ENCODE measurements around the gene KLF7.

KLF7 gene

DNA sequence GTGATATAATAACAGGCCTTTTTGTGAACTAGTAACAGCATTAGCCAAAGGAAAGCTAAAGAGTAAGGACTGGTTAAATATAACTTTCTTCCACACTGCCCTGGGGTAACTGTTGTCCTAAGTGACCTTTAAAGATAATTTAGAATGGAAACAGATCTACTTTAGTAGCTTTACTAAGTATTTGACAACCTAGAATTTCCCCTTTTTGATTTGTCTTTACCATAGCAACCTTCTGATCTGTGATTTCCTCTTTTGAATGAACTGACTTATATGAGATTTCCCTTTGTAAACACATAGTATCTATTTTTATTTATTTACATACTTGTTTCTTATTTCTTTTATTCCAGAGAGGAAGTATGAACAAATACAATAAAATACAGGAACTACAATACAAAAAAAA lies 10.5 kb upstream of the KLF7 start:
- TF ChIP-seq, protein P1, sequence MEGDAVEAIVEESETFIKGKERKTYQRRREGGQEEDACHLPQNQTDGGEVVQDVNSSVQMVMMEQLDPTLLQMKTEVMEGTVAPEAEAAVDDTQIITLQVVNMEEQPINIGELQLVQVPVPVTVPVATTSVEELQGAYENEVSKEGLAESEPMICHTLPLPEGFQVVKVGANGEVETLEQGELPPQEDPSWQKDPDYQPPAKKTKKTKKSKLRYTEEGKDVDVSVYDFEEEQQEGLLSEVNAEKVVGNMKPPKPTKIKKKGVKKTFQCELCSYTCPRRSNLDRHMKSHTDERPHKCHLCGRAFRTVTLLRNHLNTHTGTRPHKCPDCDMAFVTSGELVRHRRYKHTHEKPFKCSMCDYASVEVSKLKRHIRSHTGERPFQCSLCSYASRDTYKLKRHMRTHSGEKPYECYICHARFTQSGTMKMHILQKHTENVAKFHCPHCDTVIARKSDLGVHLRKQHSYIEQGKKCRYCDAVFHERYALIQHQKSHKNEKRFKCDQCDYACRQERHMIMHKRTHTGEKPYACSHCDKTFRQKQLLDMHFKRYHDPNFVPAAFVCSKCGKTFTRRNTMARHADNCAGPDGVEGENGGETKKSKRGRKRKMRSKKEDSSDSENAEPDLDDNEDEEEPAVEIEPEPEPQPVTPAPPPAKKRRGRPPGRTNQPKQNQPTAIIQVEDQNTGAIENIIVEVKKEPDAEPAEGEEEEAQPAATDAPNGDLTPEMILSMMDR (IDR thresholded peaks at IDR 0.05; ENCODE audit: insufficient read depth, low read length, poor library complexity, severe bottlenecking) = no peak
- no peak for TF ChIP-seq EZH2phosphoT487 (conservative IDR thresholded peaks at IDR 0.05; ENCODE audit: low read length)
- no peaks in the 10 kb centered on the region for H3K9me2 ChIP-seq (replicated peaks; ENCODE audit: insufficient read depth, low read length)
- H3K36me3 ChIP-seq (ENCODE audit: low read length) = no peaks in the 10 kb centered on the region
- no peak overlapping the region for H3K4me3 ChIP-seq (ENCODE audit: insufficient read depth, low read length, poor library complexity, severe bottlenecking)
- H3K27me3 ChIP-seq (ENCODE audit: low read length) = no peaks in the 10 kb centered on the region
- H3K79me2 ChIP-seq (ENCODE audit: insufficient read depth, low read length) = no peaks in the 10 kb centered on the region
- no peaks in the 10 kb centered on the region for H3F3A ChIP-seq (ENCODE audit: insufficient read depth)
- H3K4me2 ChIP-seq (ENCODE audit: low read depth, low read length, poor library complexity, severe bottlenecking) = no peak overlapping the region
- H3K9ac ChIP-seq (ENCODE audit: low read length) = no peak overlapping the region
- no peak overlapping the region for H3K27ac ChIP-seq (ENCODE audit: low read depth, low read length)
- H2AFZ ChIP-seq (ENCODE audit: low read depth, low read length, severe bottlenecking) = no peak overlapping the region
- no peaks in the 10 kb centered on the region for H3K9me3 ChIP-seq (ENCODE audit: insufficient read depth, low read length)
- no peaks in the 10 kb centered on the region for H4K20me1 ChIP-seq (ENCODE audit: low read depth, low read length)

- Histone ChIP-seq H3F3A (ENCODE audit: insufficient read depth) (no peaks in the 10 kb centered on the region), H3K36me3 (ENCODE audit: low read length) (no peaks in the 10 kb centered on the region), H3K9me3 (ENCODE audit: insufficient read depth, low read length) (no peaks in the 10 kb centered on the region), H3K79me2 (ENCODE audit: insufficient read depth, low read length) (no peaks in the 10 kb centered on the region), H3K4me2 (ENCODE audit: low read depth, low read length, poor library complexity, severe bottlenecking) (no peak overlapping the region), H3K27me3 (ENCODE audit: low read length) (no peaks in the 10 kb centered on the region), H2AFZ (ENCODE audit: low read depth, low read length, severe bottlenecking) (no peak overlapping the region), H3K4me3 (ENCODE audit: insufficient read depth, low read length, poor library complexity, severe bottlenecking) (no peak overlapping the region), H3K27ac (ENCODE audit: low read depth, low read length) (no peak overlapping the region), H3K9ac (ENCODE audit: low read length) (no peak overlapping the region), H4K20me1 (ENCODE audit: low read depth, low read length) (no peaks in the 10 kb centered on the region), H3K9me2 (replicated peaks; ENCODE audit: insufficient read depth, low read length) (no peaks in the 10 kb centered on the region)
- no peak for TF ChIP-seq EZH2phosphoT487 (conservative IDR thresholded peaks at IDR 0.05; ENCODE audit: low read length)
- TF ChIP-seq, protein P1 (IDR thresholded peaks at IDR 0.05; ENCODE audit: insufficient read depth, low read length, poor library complexity, severe bottlenecking) = no peak
Measured at GRCh38 chr2:207173641-207174040, 7.9 kb upstream of the KLF7 start.

- Histone ChIP-seq H3K9ac (ENCODE audit: low read length) (no peak overlapping the region), H3K27me3 (ENCODE audit: low read length) (no peaks in the 10 kb centered on the region)
Measured at GRCh38 chr2:207167099-207167923, 1.6 kb upstream of the KLF7 start.

More at GRCh38 chr2:207167099-207167923, 1.6 kb upstream of the KLF7 start:
- H2AFZ ChIP-seq (ENCODE audit: low read depth, low read length, severe bottlenecking) = no peak overlapping the region
- H3K36me3 ChIP-seq (ENCODE audit: low read length) = no peaks in the 10 kb centered on the region
- no peaks in the 10 kb centered on the region for H4K20me1 ChIP-seq (ENCODE audit: low read depth, low read length)
- H3K9me3 ChIP-seq (ENCODE audit: insufficient read depth, low read length) = no peaks in the 10 kb centered on the region
- no peak for TF ChIP-seq EZH2phosphoT487 (conservative IDR thresholded peaks at IDR 0.05; ENCODE audit: low read length)
- TF ChIP-seq, protein P1 (IDR thresholded peaks at IDR 0.05; ENCODE audit: insufficient read depth, low read length, poor library complexity, severe bottlenecking) = no peak
- H3K27ac ChIP-seq (ENCODE audit: low read depth, low read length) = no peak overlapping the region
- H3K4me3 ChIP-seq (ENCODE audit: insufficient read depth, low read length, poor library complexity, severe bottlenecking) = no peak overlapping the region
- H3K4me2 ChIP-seq (ENCODE audit: low read depth, low read length, poor library complexity, severe bottlenecking) = no peak overlapping the region
- no peaks in the 10 kb centered on the region for H3K9me2 ChIP-seq (replicated peaks; ENCODE audit: insufficient read depth, low read length)
- no peaks in the 10 kb centered on the region for H3K79me2 ChIP-seq (ENCODE audit: insufficient read depth, low read length)
- no peaks in the 10 kb centered on the region for H3F3A ChIP-seq (ENCODE audit: insufficient read depth)
